Measurements from ENCODE around the gene MAGI2.

DNA sequence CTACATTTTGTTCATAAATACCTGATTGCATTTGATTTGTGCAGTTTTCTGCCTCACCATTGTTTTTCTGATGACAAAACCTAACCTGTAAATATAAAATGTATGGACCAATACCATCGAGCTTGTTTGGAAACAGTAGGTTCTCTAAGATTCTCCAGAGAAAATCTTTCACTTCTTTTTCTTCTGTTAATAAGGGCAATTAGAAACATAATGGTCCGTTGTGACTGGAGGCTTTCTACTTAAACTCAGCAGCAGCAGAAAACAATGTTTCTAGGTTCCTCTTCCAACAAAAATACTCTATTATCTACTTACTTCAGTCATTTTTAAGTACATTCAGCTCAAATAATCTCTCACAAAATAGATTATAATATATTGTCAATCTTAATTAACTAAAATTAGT, 1053.4 kb downstream of the MAGI2 start:
- TF ChIP-seq POLR2AphosphoS5 (IDR thresholded peaks at IDR 0.05) (no peak), EP300 (IDR thresholded peaks at IDR 0.05) (no peak)
- TF ChIP-seq, protein P1, sequence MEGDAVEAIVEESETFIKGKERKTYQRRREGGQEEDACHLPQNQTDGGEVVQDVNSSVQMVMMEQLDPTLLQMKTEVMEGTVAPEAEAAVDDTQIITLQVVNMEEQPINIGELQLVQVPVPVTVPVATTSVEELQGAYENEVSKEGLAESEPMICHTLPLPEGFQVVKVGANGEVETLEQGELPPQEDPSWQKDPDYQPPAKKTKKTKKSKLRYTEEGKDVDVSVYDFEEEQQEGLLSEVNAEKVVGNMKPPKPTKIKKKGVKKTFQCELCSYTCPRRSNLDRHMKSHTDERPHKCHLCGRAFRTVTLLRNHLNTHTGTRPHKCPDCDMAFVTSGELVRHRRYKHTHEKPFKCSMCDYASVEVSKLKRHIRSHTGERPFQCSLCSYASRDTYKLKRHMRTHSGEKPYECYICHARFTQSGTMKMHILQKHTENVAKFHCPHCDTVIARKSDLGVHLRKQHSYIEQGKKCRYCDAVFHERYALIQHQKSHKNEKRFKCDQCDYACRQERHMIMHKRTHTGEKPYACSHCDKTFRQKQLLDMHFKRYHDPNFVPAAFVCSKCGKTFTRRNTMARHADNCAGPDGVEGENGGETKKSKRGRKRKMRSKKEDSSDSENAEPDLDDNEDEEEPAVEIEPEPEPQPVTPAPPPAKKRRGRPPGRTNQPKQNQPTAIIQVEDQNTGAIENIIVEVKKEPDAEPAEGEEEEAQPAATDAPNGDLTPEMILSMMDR (IDR thresholded peaks at IDR 0.05) = no peak
